GM19193 (cell line): ENCODE measurements around the gene TMEM247.

ENCODE experiments used
- POLR2A ChIP-seq: IDR thresholded peaks from 4 replicates; pipeline ENCODE4 v1.6.1; 2011; ENCODE audit not compliant: insufficient read depth, insufficient read length; ENCODE audit errors: extremely low read depth

TMEM247 gene

DNA sequence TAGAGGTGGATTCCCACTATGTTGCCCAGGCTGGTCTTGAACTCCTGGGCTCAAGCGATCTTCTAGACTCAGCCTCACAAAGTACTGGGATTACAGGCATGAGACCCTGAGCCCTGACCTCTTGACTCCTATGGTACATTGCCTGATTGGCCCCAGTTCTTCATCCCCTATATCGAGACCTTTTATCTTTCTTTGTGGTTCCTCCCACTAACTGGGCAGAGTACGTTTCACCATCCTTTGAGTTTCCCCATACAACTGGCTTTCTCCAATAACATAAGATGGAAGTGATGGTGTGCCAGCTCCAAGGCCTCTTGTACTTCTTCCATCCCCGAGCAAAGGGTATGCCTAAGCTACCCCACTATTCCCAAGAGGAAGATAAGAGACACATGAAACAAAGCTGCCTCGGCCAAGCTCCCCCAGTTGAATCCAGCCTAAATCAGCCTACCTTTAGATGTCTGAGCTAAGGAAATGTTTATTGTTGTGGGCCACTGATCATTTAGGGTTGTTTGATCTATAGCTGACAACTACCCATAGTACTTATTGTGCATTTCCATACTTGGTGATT is 8.3 kb upstream of the TMEM247 start:
- TF ChIP-seq POLR2A = no peak

DNA sequence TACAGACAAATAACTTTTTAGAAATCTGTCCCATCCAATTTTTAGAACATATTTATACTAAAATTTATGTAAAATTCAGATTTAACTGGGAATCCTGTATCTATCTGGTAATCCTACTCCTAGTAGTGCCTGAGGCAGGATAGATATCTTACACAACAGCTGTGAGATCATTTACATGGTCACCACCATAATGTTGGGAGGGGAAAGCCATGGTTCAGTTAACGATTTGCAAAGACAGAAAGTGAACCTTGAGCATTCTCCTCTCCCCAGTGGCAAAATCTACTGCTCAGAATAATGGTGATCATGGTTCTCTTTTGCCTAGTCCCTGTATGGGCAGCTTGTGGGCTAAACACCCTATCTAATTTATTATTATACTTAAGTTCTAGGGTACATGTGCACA is 7.7 kb upstream of the TMEM247 start:
- TF ChIP-seq POLR2A = no peak

DNA sequence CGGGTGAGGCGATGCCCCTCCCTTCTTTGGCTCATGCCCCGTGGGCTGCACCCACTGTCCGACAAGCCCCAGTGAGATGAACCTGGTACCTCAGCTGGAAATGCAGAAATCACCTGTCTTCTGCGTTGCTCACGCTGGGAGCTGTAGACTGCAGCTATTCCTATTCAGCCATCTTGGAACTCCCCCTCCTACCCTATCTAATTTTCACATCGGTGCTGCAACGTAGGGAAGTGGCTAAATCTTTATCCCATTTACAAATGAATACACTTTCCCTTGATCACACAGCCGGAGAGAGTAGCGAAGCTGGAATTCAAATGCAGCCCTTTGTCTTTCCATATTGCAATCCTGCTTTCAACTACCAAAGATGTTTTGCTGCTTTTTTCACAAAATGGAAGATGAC is 1.4 kb upstream of the TMEM247 start:
- no peak for TF ChIP-seq POLR2A

DNA sequence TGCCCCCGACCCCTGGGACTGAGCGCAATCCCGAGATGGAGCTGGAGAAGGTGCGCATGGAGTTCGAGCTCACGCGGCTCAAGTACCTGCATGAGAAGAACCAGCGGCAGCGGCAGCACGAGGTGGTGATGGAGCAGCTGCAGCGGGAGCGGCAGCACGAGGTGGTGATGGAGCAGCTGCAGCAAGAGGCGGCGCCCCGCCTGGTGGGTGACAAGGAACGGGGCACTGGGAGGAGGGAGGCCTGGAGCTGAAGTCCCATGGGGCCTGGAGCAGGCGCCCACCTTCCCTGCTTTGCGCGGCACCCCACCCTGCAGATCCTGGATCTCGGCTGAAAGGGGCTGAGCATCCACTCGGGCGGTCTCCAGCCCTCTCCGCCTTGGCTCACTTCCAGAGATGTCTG is 1.2 kb downstream of the TMEM247 start:
- no peak for TF ChIP-seq POLR2A

DNA sequence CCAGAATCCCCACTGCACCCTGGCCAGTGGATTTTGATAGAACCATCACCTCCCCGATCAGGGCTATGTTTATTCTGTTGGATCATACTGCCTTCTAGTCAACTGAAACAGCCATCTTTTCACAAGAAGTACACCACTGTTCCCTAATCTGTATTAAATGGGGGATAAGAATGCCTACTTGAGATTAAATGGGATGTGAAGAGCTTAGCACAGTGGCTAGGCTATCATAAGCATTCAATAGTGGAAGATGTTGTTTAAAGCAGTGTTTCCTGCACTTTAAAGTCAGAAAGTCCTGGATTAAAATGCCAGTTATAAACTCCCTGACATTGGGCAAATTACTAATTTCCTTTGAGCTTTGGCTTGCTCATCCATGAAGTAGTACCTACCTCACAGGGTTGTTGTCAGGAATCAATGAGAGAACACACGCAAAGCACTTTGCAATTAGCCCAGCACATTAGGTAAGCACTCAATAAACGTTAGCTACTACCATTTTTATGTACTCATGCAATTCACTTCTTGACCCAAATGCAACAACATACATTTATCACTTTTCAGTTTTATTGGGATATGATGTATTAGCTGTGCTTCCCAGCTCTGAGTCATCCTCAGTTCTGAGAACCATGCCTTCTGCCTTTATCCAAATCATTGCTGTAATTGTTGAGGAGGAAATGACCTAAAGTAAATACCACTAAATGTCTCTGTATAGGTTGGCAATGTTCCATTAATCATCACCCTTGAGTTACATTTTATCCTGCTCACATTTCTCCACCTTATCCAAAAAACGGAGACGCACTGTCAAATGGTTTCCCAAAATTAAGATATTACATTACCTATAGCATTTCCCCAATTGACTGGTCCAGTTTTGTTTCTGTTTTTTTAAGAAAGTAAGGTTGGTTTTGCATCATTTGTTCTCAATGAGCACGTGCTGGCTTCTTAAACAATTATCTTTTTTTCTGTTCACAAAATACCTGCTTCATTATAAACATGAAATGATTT is 2.1 kb downstream of the TMEM247 start:
- TF ChIP-seq POLR2A = no peak

DNA sequence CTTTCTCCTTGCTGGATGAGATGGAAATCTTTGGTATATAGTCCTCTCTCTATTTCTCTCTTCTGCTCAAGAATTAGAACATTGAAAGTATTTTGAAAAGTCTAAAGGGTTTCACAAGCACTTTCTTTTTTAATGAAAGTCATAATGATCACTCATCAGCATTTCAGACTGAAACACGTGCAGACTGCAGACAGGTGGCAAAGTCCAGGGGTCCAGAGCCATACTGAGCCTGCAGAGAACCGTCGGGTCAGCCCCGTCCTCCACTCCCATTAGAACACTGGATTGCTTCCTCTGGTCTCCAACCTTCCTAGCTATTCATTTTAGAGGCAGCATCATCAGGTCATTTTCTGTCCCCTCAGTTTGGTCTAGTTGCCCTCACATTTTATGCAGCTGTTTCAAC is 3.1 kb downstream of the TMEM247 start:
- TF ChIP-seq POLR2A = no peak

DNA sequence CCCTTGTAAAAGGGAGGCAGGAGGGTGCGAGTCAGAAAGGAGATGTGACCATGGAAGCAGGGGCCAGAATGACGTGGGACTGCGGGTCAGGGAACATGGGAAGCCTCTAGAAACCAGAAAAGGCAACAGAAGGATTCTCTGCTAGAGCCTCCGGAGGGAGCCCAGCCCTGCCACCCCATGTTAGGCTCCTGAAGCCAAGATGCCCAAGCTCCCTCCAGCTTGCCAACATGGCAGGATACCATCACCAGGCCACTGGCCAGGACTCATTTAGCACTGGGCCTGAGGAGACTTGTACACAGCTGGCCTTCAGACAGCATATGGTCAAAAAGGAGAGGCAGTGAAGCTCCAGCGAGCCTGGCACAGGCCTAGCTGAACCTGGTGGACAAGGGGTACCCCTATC is 5.6 kb downstream of the TMEM247 start:
- TF ChIP-seq POLR2A = no peak

DNA sequence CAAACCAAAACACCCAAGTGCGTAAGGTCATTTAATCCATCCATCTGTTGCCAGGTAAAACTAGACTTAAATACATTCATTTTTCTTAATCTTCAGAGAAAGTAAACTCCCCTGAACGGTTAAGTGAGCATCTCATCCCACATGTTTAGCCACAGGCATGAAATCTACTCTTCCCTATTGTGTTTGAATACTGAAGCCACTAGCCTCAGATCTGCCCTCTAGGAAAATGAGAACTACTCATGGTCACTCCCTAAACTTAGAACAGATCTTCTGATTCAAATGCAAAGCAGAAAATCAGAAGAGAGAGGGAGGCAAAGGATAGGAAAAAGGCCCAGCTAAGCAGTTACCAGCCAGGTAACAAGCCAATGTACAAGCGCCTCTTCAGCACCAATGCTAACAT is 7.1 kb downstream of the TMEM247 start:
- no peak for TF ChIP-seq POLR2A

DNA sequence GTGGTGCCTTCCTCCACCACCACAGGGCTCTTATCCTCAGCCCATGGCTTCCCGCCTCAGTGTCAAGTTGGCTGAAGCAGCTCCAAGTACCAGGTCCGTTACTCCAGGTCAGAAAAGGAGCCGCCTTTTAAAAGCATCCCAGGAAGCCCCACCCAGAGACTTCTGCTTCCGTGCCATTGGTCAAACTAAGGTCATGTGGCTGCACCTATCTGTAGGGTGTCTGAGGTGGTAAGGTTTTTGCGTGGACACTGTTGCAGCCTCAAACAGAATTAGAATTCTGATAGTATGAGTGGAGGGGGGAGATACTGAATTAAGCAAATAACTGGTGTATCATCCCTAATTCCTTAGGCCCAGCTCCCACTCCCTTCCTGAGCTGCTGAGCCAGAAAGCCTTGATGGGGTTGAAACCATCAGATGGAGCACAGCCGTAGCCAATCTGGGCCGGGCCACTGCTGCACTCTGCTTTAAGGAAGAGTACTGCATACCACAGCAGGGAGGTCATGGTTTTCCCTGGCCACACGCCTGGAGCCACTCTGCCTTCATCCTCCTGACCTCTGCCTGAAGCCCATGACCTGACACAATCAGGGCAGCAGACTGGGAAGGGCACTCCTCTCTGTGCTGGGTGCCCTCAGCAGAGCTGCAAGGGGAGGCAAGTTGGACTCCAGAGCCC is 8.4 kb downstream of the TMEM247 start:
- TF ChIP-seq POLR2A = no peak

DNA sequence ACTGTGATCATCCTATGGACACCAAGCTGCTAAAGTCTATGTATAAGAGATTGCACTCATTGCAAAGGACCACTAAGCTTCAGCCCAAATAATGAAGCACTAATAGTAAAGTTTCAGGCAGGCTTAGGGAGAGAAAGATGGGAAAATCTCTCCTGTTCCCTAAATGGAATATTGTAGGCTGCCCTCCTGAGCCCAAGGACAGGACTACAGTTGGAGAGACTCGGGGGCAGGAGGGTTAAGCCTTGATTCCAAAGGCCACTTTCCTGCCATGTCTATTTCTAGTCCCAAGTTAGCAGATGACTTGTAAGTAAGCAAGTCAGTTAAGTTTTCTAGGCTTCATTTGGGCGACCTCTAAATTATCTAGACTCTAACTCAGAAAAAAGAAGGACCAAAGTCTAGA is 9.0 kb downstream of the TMEM247 start:
- no peak for TF ChIP-seq POLR2A

DNA sequence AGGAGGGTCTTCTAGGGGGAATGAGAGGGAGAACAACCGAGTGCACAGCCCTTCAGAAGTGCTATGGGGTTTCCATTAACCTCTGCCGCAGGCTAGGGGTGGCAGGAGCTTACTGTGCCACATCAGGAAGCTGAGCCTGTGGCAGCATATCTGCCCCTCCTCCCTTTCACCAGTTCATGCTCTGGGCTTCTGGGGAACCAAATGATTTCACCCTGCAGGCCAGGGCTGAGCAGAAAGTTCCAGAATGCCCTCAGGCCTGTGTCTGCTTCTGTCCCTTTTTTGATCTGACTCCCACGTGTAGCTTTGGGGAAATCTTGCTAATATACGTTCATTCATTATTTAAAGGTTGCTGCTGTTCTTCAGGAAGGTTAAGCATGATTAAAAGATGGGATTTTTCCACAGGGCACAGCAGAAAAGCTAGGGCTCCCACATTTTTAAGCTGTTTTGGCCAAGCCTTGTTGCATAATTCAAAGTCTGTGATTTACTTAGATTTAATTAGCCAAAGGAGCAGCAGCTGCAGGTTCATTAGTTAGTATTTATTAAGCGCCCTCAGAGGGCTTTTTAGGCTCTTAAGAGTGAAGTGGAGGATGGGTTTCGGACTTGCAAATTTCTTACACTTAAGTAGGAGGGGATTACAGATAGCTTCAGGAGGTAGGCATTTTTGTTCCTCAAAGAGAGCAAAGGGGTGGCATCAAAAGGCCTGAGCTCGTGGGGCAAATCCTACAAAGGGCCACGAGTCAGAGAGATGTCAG is 10.2 kb downstream of the TMEM247 start:
- TF ChIP-seq POLR2A = no peak

DNA sequence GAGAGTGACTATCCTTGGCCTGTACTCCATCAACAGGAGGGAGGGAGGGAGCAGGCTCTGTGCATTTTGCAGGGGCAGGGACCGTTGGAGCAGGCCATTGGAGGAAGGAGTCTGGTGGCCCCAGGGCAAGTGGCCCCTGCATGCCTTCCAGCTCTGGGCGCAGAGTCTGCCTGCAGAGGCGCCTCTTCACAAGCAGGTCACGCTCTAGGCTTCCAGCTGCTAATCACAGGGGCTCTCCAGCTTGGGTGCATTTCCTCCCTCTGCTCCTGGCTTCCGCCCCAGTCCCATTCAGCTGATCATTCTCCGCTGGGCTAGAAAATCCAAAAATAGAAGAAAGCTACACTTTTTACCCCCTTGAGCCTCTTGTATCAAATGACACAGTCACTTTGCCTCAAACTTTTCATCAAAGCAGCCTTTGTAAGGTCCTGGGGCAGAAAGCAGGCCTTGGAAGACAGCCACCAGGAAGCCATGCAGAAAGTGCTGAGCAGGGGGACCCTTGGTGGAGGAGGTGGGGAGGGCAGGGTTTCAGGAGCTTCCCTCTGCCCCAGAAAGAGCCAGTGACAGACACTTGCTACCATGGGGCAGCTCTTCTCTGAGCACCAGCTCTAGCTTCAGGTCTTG is 11.3 kb downstream of the TMEM247 start:
- no peak for TF ChIP-seq POLR2A

DNA sequence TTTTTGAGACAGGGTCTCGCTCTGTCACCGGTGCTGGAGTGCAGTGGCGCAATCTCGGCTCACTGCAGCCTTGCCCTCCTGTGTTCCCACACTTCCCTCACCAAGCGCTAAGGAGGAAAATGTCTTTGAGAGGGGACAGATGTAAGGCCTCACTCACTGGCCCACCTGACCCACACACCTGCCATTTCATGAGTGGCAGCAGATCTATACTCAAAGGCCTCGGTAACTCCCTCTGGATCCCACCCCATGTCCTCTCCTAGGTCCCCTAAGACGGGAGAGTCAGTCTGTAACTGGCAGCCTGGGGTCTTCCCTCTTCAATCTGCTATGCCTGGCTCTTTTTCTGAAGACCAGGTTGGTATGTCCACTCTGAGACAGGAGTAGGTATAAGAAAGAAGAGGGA is 12.9 kb downstream of the TMEM247 start:
- TF ChIP-seq POLR2A = no peak

DNA sequence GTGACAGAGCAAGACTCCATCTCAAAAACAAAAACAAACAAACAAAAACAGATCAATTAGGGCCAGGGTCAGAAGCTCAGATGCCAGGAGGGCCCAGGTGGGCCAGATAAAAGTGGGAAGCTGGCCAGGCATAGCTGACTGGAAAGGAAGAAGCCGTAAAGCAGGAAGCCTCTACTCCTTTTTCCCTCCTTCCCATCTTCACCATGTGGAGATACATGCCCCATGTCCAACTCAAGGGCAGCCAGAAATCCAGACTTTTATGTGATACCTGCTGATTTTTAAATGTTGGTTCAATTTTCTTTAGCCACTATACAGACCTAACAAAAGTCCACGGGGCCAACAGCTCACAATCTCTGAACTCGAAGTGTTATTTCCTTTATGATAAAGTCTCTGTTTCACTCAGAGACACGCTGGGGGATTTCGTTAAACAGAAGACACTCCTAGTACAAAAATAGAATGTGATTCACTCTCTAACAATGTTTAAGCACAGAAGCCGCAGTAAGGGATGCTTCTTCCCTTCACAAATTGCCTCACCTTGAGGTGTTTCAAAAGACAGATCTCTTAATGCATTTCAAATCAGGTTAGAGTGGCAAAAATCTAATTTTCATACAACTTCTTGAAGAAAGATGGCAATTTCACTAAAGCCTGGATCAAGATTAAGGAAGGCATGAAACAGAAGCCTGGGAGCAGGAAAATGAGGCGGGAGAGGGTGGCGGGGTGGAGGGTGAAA is 14.0 kb downstream of the TMEM247 start:
- no peak for TF ChIP-seq POLR2A
